OCI-LY1 (cell line): Measurements from ENCODE around the gene GLS.

Source experiments
- H2AFZ ChIP-seq: fragments of 200-600 bp; sonication (generic), shearing (Covaris generic); 2 replicates; pipeline ENCODE4 v1.6.0; 2014; ENCODE audit warnings: antibody characterized with exemption, mild to moderate bottlenecking, low read length
- H3F3A ChIP-seq: fragments of 200-600 bp; sonication (generic), shearing (Covaris generic); 2 replicates; pipeline ENCODE4 v1.6.0; 2014; ENCODE audit warnings: mild to moderate bottlenecking, antibody characterized with exemption, low read length, moderate library complexity; ENCODE audit not compliant: insufficient read depth
- H3K27ac ChIP-seq: fragments of 200-600 bp; sonication (generic); 2 replicates; pipeline ENCODE4 v1.5.1; 2014; ENCODE audit warnings: low read length, mixed run types, mild to moderate bottlenecking, low read depth; ENCODE audit not compliant: poor library complexity, severe bottlenecking
- H3K27me3 ChIP-seq: fragments of 200-600 bp; sonication (generic); 2 replicates; pipeline ENCODE4 v1.6.0; 2014; ENCODE audit warnings: antibody characterized with exemption, mild to moderate bottlenecking, low read length, moderate library complexity; ENCODE audit not compliant: insufficient read depth
- H3K36me3 ChIP-seq: fragments of 200-600 bp; sonication (generic); 2 replicates; pipeline ENCODE4 v1.6.1; 2014; ENCODE audit warnings: mild to moderate bottlenecking, antibody characterized with exemption, low read length, moderate library complexity, mixed read lengths; ENCODE audit not compliant: insufficient read depth
- H3K4me1 ChIP-seq: fragments of 200-600 bp; sonication (generic); 2 replicates; pipeline ENCODE4 v1.5.1; 2014; ENCODE audit warnings: mild to moderate bottlenecking, low read length, moderate library complexity; ENCODE audit not compliant: insufficient read depth, severe bottlenecking
- H3K4me2 ChIP-seq: fragments of 200-600 bp; sonication (generic), shearing (Covaris generic); 2 replicates; pipeline ENCODE4 v1.6.1; 2014; ENCODE audit warnings: low read length
- H3K4me3 ChIP-seq: fragments of 200-600 bp; sonication (generic); 2 replicates; pipeline ENCODE4 v1.5.1; 2014; ENCODE audit warnings: low read length, low read depth, mild to moderate bottlenecking, mixed read lengths; ENCODE audit not compliant: poor library complexity, severe bottlenecking
- H3K79me2 ChIP-seq: fragments of 200-600 bp; shearing (Covaris generic); 2 replicates; pipeline ENCODE4 v1.6.1; 2016; ENCODE audit warnings: mixed run types, low read length, mixed read lengths; ENCODE audit not compliant: insufficient read depth
- H3K9ac ChIP-seq: fragments of 200-600 bp; sonication (generic), shearing (Covaris generic); 2 replicates; pipeline ENCODE4 v1.6.1; 2014; ENCODE audit warnings: mild to moderate bottlenecking, low read length, mixed read lengths
- H3K9me2 ChIP-seq: fragments of 200-600 bp; sonication (generic), shearing (Covaris generic); 2 replicates; pipeline ENCODE4 v1.6.1; 2014; ENCODE audit warnings: low read depth, mild to moderate bottlenecking, low read length, mixed read lengths
- H3K9me3 ChIP-seq: fragments of 200-600 bp; shearing (Covaris generic); 2 replicates; pipeline ENCODE4 v1.6.1; 2014; ENCODE audit warnings: low read length, mixed read lengths
- H4K20me1 ChIP-seq: fragments of 200-600 bp; sonication (generic), shearing (Covaris generic); 2 replicates; pipeline ENCODE4 v1.6.0; 2016; ENCODE audit warnings: mild to moderate bottlenecking, low read length; ENCODE audit not compliant: insufficient read depth
- CTCF ChIP-seq: fragments of 200-600 bp; sonication (generic), shearing (Covaris generic); IDR thresholded peaks from 2 replicates; pipeline ENCODE4 v1.5.1; 2017; ENCODE audit warnings: mild to moderate bottlenecking, antibody characterized with exemption, low read length, moderate library complexity, mixed read lengths
- EZH2 ChIP-seq: fragments of 200-600 bp; sonication (generic), shearing (Covaris generic); IDR thresholded peaks from 2 replicates; pipeline ENCODE4 v1.8.0; 2017; ENCODE audit warnings: borderline replicate concordance, mixed run types, mild to moderate bottlenecking, antibody characterized with exemption, low read length, moderate library complexity, mixed read lengths

Gene GLS

GRCh38 chr2:190982262-190983034, 101.8 kb downstream of the GLS start:
- Histone ChIP-seq H3K36me3 (peaks cover 91% of the 10 kb centered on the region), H3K9ac (no peak overlapping the region), H3K4me2 (no peak overlapping the region), H3K27ac (no peak overlapping the region), H3K4me3 (no peak overlapping the region), H3K27me3 (no peaks in the 10 kb centered on the region), H4K20me1 (no peaks in the 10 kb centered on the region), H3K9me3 (no peaks in the 10 kb centered on the region), H3K4me1 (peaks cover 24% of the 10 kb centered on the region), H3F3A (no peaks in the 10 kb centered on the region), H3K79me2 (no peaks in the 10 kb centered on the region), H3K9me2 (no peaks in the 10 kb centered on the region), H2AFZ (no peak overlapping the region)
- no peak for TF ChIP-seq EZH2
- TF ChIP-seq CTCF = no peak

GRCh38 chr2:190984595-190984994, 104.0 kb downstream of the GLS start:
- peaks cover 22% of the 10 kb centered on the region for H3K4me1 ChIP-seq
- TF ChIP-seq EZH2 (no peak), CTCF (no peak)
- no peaks in the 10 kb centered on the region for H3K9me2 ChIP-seq
- no peaks in the 10 kb centered on the region for H3K9me3 ChIP-seq
- no peak overlapping the region for H2AFZ ChIP-seq
- no peaks in the 10 kb centered on the region for H3K79me2 ChIP-seq
- no peak overlapping the region for H3K9ac ChIP-seq
- no peak overlapping the region for H3K4me3 ChIP-seq
- H3F3A ChIP-seq = no peaks in the 10 kb centered on the region
- no peaks in the 10 kb centered on the region for H3K27me3 ChIP-seq
- no peak overlapping the region for H3K27ac ChIP-seq
- peaks cover 94% of the 10 kb centered on the region for H3K36me3 ChIP-seq
- H4K20me1 ChIP-seq = no peaks in the 10 kb centered on the region
- H3K4me2 ChIP-seq = no peak overlapping the region

- Histone ChIP-seq H3K4me2 (no peak overlapping the region), H3K27ac (no peak overlapping the region), H3K9ac (no peak overlapping the region), H4K20me1 (no peaks in the 10 kb centered on the region), H3K27me3 (no peaks in the 10 kb centered on the region), H3K4me1 (peaks cover 4% of the 10 kb centered on the region), H2AFZ (no peak overlapping the region), H3K4me3 (no peak overlapping the region), H3K9me3 (no peaks in the 10 kb centered on the region), H3K79me2 (no peaks in the 10 kb centered on the region), H3F3A (no peaks in the 10 kb centered on the region), H3K36me3 (peaks cover 96% of the 10 kb centered on the region), H3K9me2 (no peaks in the 10 kb centered on the region)
- TF ChIP-seq CTCF (no peak), EZH2 (no peak)
Observed at GRCh38 chr2:190986221-190986953, 105.8 kb downstream of the GLS start.
